Kidney (tissue), 14 donors: ENCODE results near the gene GAS7. TPM values are rescaled to one million over a fixed set of nuclear protein-coding genes. Genes with fewer than 3 reads are reported as not detected.
A peak's percentile ranks its signal among the peaks of the same experiment; 100 is the strongest.
"Not testable (repeated sequence)": the region's sequence is repeated elsewhere in the genome, so short reads cannot be mapped to it uniquely, and the experiment has no call there.

Experiments
- DNase-seq, 5 donors: peaks; one replicate each; pipeline ENCODE4 v3.0.0-alpha.2; 2013 to 2020
- FAIRE-seq: peaks from 2 replicates; lab custom pipeline; 2012; peaks lifted over from hg19 to GRCh38; lab: Jason Lieb, UNC
- H3K27ac ChIP-seq, 2 donors: one replicate each; pipeline ENCODE4 v1.7.0; 2013; ENCODE audit warnings: low read depth in 2 of 2, low read length in 2 of 2, inconsistent platforms in 1 of 2
- H3K27me3 ChIP-seq: one replicate; pipeline ENCODE4 v1.7.1; 2013; ENCODE audit warnings: low read length, inconsistent platforms; ENCODE audit not compliant: control insufficient read depth, insufficient read depth
- H3K36me3 ChIP-seq, 3 donors: one replicate each; pipeline versions ENCODE4 v1.7.0 to v1.7.1; 2013; ENCODE audit warnings: low read length in 3 of 3, control low read depth in 1 of 3, inconsistent platforms in 1 of 3; ENCODE audit not compliant: insufficient read depth in 3 of 3, control insufficient read depth in 2 of 3
- H3K4me1 ChIP-seq, 3 donors: one replicate each; pipeline versions ENCODE4 v1.7.0 to v1.7.1; 2013; ENCODE audit warnings: low read length in 3 of 3, inconsistent platforms in 1 of 3, low read depth in 1 of 3; ENCODE audit not compliant: control insufficient read depth in 2 of 3, insufficient read depth in 2 of 3
- H3K4me3 ChIP-seq, 3 donors: one replicate each; pipeline versions ENCODE4 v1.7.0 to v1.8.1; 2013; ENCODE audit warnings: low read length in 3 of 3, control low read depth in 1 of 3, inconsistent platforms in 1 of 3
- H3K9ac ChIP-seq, 3 donors: one replicate each; pipeline versions ENCODE4 v1.7.0 to v1.7.1; 2013; ENCODE audit warnings: low read length in 3 of 3, control low read depth in 1 of 3, inconsistent platforms in 1 of 3
- H3K9me3 ChIP-seq, 3 donors: one replicate each; pipeline versions ENCODE4 v1.7.0 to v1.7.1; 2013; ENCODE audit warnings: low read length in 3 of 3, control low read depth in 1 of 3, inconsistent platforms in 1 of 3; ENCODE audit not compliant: control insufficient read depth in 2 of 3, insufficient read depth in 1 of 3
- intact Hi-C: fragments of 100-400 bp; cut with DNase I; formaldehyde crosslinking; loops from one replicate; pipeline ENCODE4 v1.11.1; 2022
- polyA plus RNA-seq: library from polyadenylated mRNA; stranded (reverse); fragments of 350-450 nt; fragmentation: Illumina TruSeq; extraction: RNeasy Lipid Tissue Mini Kit (QIAGEN cat#74804); gene quantifications from one replicate; pipeline ENCODE4 v1.2.3, GENCODE V29; 2014; ENCODE audit warnings: low read depth, low replicate concordance; ENCODE audit not compliant: insufficient read depth
- total RNA-seq: library from RNA; stranded (reverse); fragmentation: NEBNext Ultra II Directional; extraction: Animal tissue kit (Norgen Biotek cat#: 25700); gene quantifications from one replicate; pipeline ENCODE4 v1.2.1, GENCODE V29; 2021
- TF ChIP-seq, protein P1 (sequence below): IDR thresholded peaks from 3 replicates; pipeline ENCODE4 v1.5.1; 2012; ENCODE audit warnings: mild to moderate bottlenecking, moderate library complexity, borderline replicate concordance; ENCODE audit not compliant: insufficient read depth; ENCODE audit errors: extremely low read depth
- donor health status: control.
- donor health status: control.
- donor health status: control.
- donor health status: control.
- donor health status: control.
- donor health status: DM: yes; HTN: yes; CAD: no.
- donor health status: Normal renal cell carcinoma (clear cell type).

Gene GAS7
- total and polyA plus RNA-seq, 2 donors from 2014 or later = 1.1 to 20.5 TPM

DNA sequence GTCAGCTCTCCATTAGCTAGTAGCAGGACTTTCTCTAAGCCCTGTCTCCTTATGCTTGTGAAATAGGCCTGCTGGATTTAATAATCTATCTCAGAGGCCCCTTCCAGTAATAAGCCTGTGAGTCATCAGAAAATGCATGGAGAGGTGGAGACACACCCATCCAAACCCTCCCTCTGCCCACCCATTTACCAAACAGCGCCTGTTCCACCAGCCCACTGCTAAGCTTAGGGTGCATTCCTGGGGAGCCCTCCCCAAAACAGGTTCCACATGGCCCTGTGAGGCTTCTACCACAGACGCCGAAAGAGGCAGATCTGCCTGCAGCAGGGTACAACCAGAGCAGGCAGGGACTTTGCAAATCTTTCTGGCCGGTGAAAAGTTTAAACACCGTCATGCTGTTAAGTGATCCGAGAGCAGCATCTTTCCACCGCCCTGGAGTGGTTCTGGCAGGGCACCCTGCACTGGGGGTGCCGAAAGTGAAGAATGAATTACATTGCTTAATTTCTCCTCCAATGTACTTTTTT, 99.3 kb downstream of the GAS7 start:
- no peaks in the 10 kb centered on the region for H3K36me3 ChIP-seq
- H3K27ac ChIP-seq = no peak overlapping the region
- TF ChIP-seq, protein P1, sequence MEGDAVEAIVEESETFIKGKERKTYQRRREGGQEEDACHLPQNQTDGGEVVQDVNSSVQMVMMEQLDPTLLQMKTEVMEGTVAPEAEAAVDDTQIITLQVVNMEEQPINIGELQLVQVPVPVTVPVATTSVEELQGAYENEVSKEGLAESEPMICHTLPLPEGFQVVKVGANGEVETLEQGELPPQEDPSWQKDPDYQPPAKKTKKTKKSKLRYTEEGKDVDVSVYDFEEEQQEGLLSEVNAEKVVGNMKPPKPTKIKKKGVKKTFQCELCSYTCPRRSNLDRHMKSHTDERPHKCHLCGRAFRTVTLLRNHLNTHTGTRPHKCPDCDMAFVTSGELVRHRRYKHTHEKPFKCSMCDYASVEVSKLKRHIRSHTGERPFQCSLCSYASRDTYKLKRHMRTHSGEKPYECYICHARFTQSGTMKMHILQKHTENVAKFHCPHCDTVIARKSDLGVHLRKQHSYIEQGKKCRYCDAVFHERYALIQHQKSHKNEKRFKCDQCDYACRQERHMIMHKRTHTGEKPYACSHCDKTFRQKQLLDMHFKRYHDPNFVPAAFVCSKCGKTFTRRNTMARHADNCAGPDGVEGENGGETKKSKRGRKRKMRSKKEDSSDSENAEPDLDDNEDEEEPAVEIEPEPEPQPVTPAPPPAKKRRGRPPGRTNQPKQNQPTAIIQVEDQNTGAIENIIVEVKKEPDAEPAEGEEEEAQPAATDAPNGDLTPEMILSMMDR = no peak
- no peaks in the 10 kb centered on the region for H3K4me1 ChIP-seq
- H3K27me3 ChIP-seq = no peaks in the 10 kb centered on the region
- no peak overlapping the region for H3K9ac ChIP-seq
- peak in 1 of 5 donors; percentile 15 for DNase-seq
- intact Hi-C loops = no loop called here
- no peak for FAIRE-seq
- no peaks in the 10 kb centered on the region for H3K9me3 ChIP-seq
- no peak overlapping the region for H3K4me3 ChIP-seq

DNA sequence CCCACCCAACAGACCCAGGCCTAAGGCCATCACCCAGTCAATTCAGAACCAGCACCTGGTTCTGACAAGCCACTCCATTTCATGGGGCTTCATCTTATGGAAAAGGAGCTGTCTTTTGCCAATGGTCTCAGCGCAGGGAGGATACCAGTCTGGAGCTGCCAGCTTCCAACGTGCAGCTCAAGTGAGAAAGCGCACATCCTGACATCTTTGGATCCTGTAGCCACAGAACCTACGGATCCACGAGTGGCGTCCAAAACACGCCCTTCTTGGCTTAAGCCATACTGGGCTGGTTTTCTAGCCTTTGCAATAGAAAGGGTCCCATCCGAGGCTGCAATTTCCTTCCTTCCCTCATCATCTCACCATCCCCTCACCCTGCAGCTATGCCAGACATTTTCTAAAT, 101.8 kb downstream of the GAS7 start:
- Histone ChIP-seq H3K4me1 (no peaks in the 10 kb centered on the region), H3K36me3 (no peaks in the 10 kb centered on the region), H3K9ac (no peak overlapping the region), H3K27ac (no peak overlapping the region), H3K27me3 (no peaks in the 10 kb centered on the region), H3K9me3 (peaks cover 0 to 5% (median 0%) of the 10 kb centered on the region in 3 donors), H3K4me3 (no peak overlapping the region)
- intact Hi-C loops = no loop called here
- FAIRE-seq = no peak
- TF ChIP-seq, protein P1 = no peak
- DNase-seq = peak in 1 of 5 donors; percentile 4

DNA sequence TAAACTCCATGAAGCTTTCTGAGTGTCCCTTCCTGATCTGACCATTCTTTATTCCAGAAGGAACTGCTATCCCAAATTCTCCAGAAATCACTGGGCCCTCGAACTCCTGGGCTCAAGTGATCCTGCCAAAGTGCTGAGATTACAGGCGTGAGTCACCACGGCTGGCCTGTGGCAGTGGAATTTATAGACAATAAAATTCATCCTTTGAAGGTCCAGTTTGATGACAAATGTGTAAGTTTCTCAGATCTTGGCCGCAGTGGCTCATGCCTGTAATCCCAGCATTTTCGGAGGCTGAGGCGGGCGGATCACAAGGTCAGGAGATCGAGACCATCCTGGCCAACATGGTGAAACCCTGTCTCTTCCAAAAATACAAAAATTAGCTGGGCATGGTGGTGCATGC, 103.1 kb downstream of the GAS7 start:
- FAIRE-seq, H3K9me3 ChIP-seq, H3K27ac ChIP-seq, H3K36me3 ChIP-seq, H3K4me3 ChIP-seq, H3K9ac ChIP-seq, H3K27me3 ChIP-seq, intact Hi-C loops, H3K4me1 ChIP-seq: not testable (repeated sequence)
- DNase-seq = peak in 1 of 5 donors; percentile 3

DNA sequence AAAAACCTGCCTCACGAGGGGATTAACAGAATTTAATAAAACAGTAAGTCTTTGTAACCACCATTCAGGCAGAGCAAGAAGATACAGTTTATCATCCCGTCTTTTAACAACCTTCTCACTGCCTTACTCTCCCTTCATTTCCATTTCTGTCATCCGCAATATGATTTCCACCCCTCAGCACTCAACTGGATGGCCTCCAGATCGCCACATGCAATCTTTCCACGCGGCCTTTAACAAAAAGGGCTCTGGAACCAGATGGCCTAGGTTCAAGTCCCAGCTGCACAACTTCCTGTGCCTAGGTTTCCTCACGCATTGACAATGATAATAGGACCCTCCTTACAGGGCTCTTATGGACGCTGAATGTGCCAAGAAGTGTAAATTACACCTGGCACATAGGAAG, 103.6 kb downstream of the GAS7 start:
- Histone ChIP-seq H3K9me3 (peaks cover 0 to 5% (median 0%) of the 10 kb centered on the region in 3 donors), H3K4me3 (no peak overlapping the region), H3K27ac (no peak overlapping the region), H3K9ac (no peak overlapping the region), H3K36me3 (no peaks in the 10 kb centered on the region), H3K4me1 (no peaks in the 10 kb centered on the region), H3K27me3 (no peaks in the 10 kb centered on the region)
- intact Hi-C loops = no loop called here
- FAIRE-seq (no peak), DNase-seq (peak in 1 of 5 donors; percentile 3)
- TF ChIP-seq, protein P1 = no peak
